A549 (cell line): ENCODE measurements around the gene WNT7B. TPM values are rescaled to one million over a fixed set of nuclear protein-coding genes. Genes with fewer than 3 reads are reported as not detected.

Experiments used
- ATAC-seq, 2 experiments: fragments of 200-7000 bp in 1 of 2; fragments of >200 bp in 1 of 2; cut with Nextera tagmentation in 1 of 2; cut with Tn5 transposase in 1 of 2; 3 replicates each; pipeline versions ENCODE4 v1.8.0 to v1.9.1; 2018 to 2020; ENCODE audit warnings: mild to moderate bottlenecking in 1 of 2, moderate library complexity in 1 of 2
- CTCF ChIA-PET: fragments of 300-600 bp; sonication (Branson Sonifier 250); formaldehyde crosslinking; extraction: SDS; loops from one replicate; lab custom pipeline; 2021; ENCODE audit warnings: antibody characterized with exemption, inconsistent platforms; lab: Yijun Ruan, JAX
- POLR2A ChIA-PET: fragments of 350-600 bp; formaldehyde crosslinking; extraction: SDS; loops from one replicate; lab custom pipeline; 2021; ENCODE audit warnings: antibody characterized with exemption, inconsistent platforms; lab: Yijun Ruan, JAX
- DNase-seq, 2 experiments: peaks; one replicate each; pipeline versions ENCODE4 v3.0.0 to v3.0.0-alpha.2; 2011 to 2016; ENCODE audit warnings: low read depth in 1 of 2, low spot score in 1 of 2
- FAIRE-seq: peaks from 2 replicates; lab custom pipeline; 2011; peaks lifted over from hg19 to GRCh38; lab: Jason Lieb, UNC
- H3K27ac ChIP-seq, 2 experiments: fragments of >200 bp; sonication (Bioruptor Twin); formaldehyde crosslinking; 3 replicates each; pipeline ENCODE4 v1.5.1; 2016 to 2017
- H3K4me1 ChIP-seq: fragments of >200 bp; sonication (Bioruptor Twin); formaldehyde crosslinking; 3 replicates; pipeline ENCODE4 v1.6.1; 2016
- H3K4me2 ChIP-seq: fragments of >200 bp; sonication (Bioruptor Twin); formaldehyde crosslinking; 3 replicates; pipeline ENCODE4 v1.6.1; 2016
- H3K4me3 ChIP-seq: fragments of >200 bp; sonication (Bioruptor Twin); formaldehyde crosslinking; 3 replicates; pipeline ENCODE4 v1.5.1; 2016
- H3K9me3 ChIP-seq: fragments of >200 bp; sonication (Bioruptor Twin); formaldehyde crosslinking; 3 replicates; pipeline ENCODE4 v1.6.1; 2016
- ATOH8 ChIP-seq: fragments of 250-450 bp; sonication (Bioruptor Pico); IDR thresholded peaks from 2 replicates; pipeline ENCODE4 v1.5.0; 2020; ENCODE audit warnings: low read depth, mild to moderate bottlenecking, moderate library complexity
- CBX2 ChIP-seq: fragments of 200-600 bp; sonication (generic); IDR thresholded peaks from 2 replicates; pipeline ENCODE4 v1.6.1; 2016; ENCODE audit warnings: low read depth, mild to moderate bottlenecking, borderline replicate concordance
- CBX8 ChIP-seq: fragments of 200-600 bp; sonication (generic); IDR thresholded peaks from 2 replicates; pipeline ENCODE4 v1.6.1; 2016
- CTCF ChIP-seq: fragments of >200 bp; sonication (Bioruptor Twin); formaldehyde crosslinking; IDR thresholded peaks from 3 replicates; pipeline ENCODE4 v1.5.1; 2016
- EP300 ChIP-seq, 2 experiments: fragments of >200 bp; sonication (Bioruptor Twin); formaldehyde crosslinking; IDR thresholded peaks; 2 replicates in 1 of 2; 3 replicates in 1 of 2; pipeline ENCODE4 v1.6.1; 2016 to 2017
- ESRRA ChIP-seq: fragments of 150-350 bp; IDR thresholded peaks from 2 replicates; pipeline ENCODE4 v1.6.1; 2014; ENCODE audit warnings: mild to moderate bottlenecking, low read length, borderline replicate concordance
- HEYL ChIP-seq: fragments of 250-450 bp; sonication (Bioruptor Pico); IDR thresholded peaks from 2 replicates; pipeline ENCODE4 v1.8.0; 2021; ENCODE audit warnings: mild to moderate bottlenecking, moderate library complexity
- HOXA7 ChIP-seq: fragments of 250-450 bp; sonication (Bioruptor Pico); IDR thresholded peaks from 2 replicates; pipeline ENCODE4 v1.5.0; 2020; ENCODE audit warnings: mild to moderate bottlenecking, moderate library complexity
- HOXB13 ChIP-seq: fragments of 250-450 bp; sonication (Bioruptor Pico); IDR thresholded peaks from 2 replicates; pipeline ENCODE4 v1.5.0; 2020; ENCODE audit warnings: low read depth, mild to moderate bottlenecking, moderate library complexity
- JUN ChIP-seq, 2 experiments: fragments of >200 bp; sonication (Bioruptor Twin); formaldehyde crosslinking; IDR thresholded peaks; 2 replicates in 1 of 2; 3 replicates in 1 of 2; pipeline ENCODE4 v1.6.1; 2016 to 2017
- KDM1A ChIP-seq: fragments of 200-600 bp; sonication (generic); IDR thresholded peaks from 2 replicates; pipeline ENCODE4 v1.6.1; 2016; ENCODE audit warnings: low read depth, mild to moderate bottlenecking
- MAZ ChIP-seq: fragments of 150-350 bp; IDR thresholded peaks from 2 replicates; pipeline ENCODE4 v1.6.1; 2014; ENCODE audit warnings: antibody characterized with exemption, low read depth, low read length, borderline replicate concordance
- MYC ChIP-seq: IDR thresholded peaks from 2 replicates; pipeline ENCODE4 v1.6.1; 2012; ENCODE audit warnings: mild to moderate bottlenecking, inconsistent platforms, low read length, improper control_type of control experiment, borderline replicate concordance
- NR3C1 ChIP-seq: fragments of >200 bp; sonication (Bioruptor Twin); formaldehyde crosslinking; IDR thresholded peaks from 3 replicates; pipeline ENCODE4 v1.6.1; 2017
- POLR2AphosphoS2 ChIP-seq: conservative IDR thresholded peaks from 2 replicates; pipeline ENCODE4 v1.6.1; 2012; ENCODE audit warnings: low read length, improper control_type of control experiment, inconsistent platforms
- RAD21 ChIP-seq, 2 experiments: fragments of >200 bp in 1 of 2; sonication (Bioruptor Twin) in 1 of 2; formaldehyde crosslinking in 1 of 2; IDR thresholded peaks in 1 of 2; conservative IDR thresholded peaks in 1 of 2; 2 replicates in 1 of 2; 3 replicates in 1 of 2; pipeline ENCODE4 v1.6.1; 2012 to 2018; ENCODE audit warnings: inconsistent platforms in 1 of 2
- TFCP2L1 ChIP-seq: fragments of 250-450 bp; sonication (Bioruptor Pico); IDR thresholded peaks from 2 replicates; pipeline ENCODE4 v1.5.0; 2021; ENCODE audit warnings: mild to moderate bottlenecking
- TP53 ChIP-seq: fragments of 250-450 bp; sonication (Bioruptor Pico); IDR thresholded peaks from 2 replicates; pipeline ENCODE4 v1.5.0; 2021; ENCODE audit warnings: mild to moderate bottlenecking, moderate library complexity
- ZSCAN20 ChIP-seq: fragments of 250-450 bp; sonication (Bioruptor Pico); IDR thresholded peaks from 2 replicates; pipeline ENCODE4 v1.8.0; 2022; ENCODE audit warnings: mild to moderate bottlenecking, moderate library complexity
- WGBS: methylation state at CpG from one replicate; pipeline ENCODE4 v1.1.6; 2017; ENCODE audit errors: missing lambda C conversion rate; 5-methylcytosine and 5-hydroxymethylcytosine counted together
- polyA plus RNA-seq, 4 experiments: library from polyadenylated mRNA; depleted of rRNA in 3 of 4; stranded (reverse); fragments of >200 nt; fragmentation: RNase III in 1 of 4; extraction: RNeasy Plus Mini Kit Qiagen cat#74134 plus additional on column Dnase treatment in 1 of 4; gene quantifications; 2 replicates in 3 of 4; 3 replicates in 1 of 4; pipeline ENCODE4 v1.2.3, GENCODE V29; 2011 to 2017
- TF ChIP-seq, protein P1 (sequence below): IDR thresholded peaks from 2 replicates; pipeline ENCODE4 v1.6.1; 2012
- TF ChIP-seq, protein P2 (sequence below): IDR thresholded peaks from 2 replicates; pipeline ENCODE4 v1.6.1; 2012; ENCODE audit warnings: low read depth, borderline replicate concordance

WNT7B gene
- polyA plus RNA-seq, 2 of the 4 experiments (the other 2 are of a cell fraction) = 16.9 to 80.8 TPM

DNA sequence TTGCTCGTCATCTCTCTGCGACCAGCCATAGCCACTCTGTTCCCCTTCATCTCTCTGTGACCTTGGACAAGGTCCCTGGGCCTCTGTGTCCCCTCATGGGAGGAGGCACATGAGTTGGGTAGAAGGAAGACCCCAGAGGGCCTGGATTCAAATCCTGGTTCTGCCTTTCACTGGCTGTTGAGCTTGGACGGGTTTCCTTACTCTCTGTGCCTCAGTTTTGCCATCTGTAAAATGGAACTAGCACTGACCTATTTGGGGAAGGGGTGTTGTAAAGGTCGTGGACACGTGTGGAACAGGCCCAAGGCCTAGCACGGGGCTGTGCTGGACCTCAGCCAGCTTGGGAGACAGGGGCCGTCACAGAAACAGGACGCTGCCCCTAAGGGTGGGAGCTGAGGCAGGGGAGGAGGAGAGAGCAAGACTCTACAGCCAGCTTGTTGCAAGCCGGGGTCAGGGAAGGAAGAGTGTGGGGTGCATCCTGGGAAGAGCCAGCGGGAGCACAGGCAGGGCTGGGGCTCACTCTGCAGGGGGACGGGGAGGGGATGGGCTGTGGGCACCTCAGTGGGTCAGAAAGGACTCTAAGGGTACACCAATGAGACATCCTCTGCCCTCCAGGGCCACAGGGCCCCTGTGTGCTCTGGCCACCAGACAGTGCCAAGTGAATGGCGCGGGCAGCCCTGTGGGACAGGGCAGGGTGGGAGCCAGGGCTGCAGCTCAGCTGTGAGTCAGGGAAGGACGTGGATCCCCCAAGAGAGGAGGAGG is 59.1 kb downstream of the WNT7B start:
- Histone ChIP-seq H3K9me3 (peaks cover 9% of the 10 kb centered on the region; the same call in 1 of the 3 replicates), H3K4me2 (peak overlapping the region; percentile 54; the same call in 2 of the 3 replicates), H3K4me1 (peaks cover 62% of the 10 kb centered on the region), H3K27ac (peak overlapping the region; percentile 86 to 91), H3K4me3 (no peak overlapping the region)
- WGBS = 86% methylated on average over 9 of the region's 14 CpGs
- ATAC-seq = peak in 1 of 2 experiments; percentile 1; a peak in 4 of 6 replicates
- DNase-seq = no peak
- ChIA-PET POLR2A (no interaction called here), CTCF (interaction anchor here (1.0 kb wide), 1 partner anchor 340 kb away, joined by 3 read pairs; no protein-coding TSS in a partner anchor)
- no peak for FAIRE-seq
- TF ChIP-seq HOXB13 (no peak), ATOH8 (0 out of 2 replicates have a peak, but pooled peaks have one; percentile 2)

- Histone ChIP-seq H3K9me3 (peaks cover 9% of the 10 kb centered on the region; the same call in 1 of the 3 replicates), H3K4me3 (no peak overlapping the region), H3K4me2 (no peak overlapping the region), H3K27ac (peak overlapping the region; percentile 86 to 91), H3K4me1 (peaks cover 69% of the 10 kb centered on the region)
- DNase-seq = no peak
- WGBS = 63% methylated on average over 11 of the region's 12 CpGs
- ChIA-PET CTCF (interaction anchor here (1.0 to 1.2 kb wide), 2 partner anchors 53 to 339 kb away, joined by 3 read pairs; no protein-coding TSS in a partner anchor), POLR2A (interaction anchor here (0.6 kb wide), 1 partner anchor 373 kb away, joined by 6 read pairs; no protein-coding TSS in a partner anchor)
- ATAC-seq = no peak
- TF ChIP-seq CBX2 = no peak
- TF ChIP-seq, protein P1, sequence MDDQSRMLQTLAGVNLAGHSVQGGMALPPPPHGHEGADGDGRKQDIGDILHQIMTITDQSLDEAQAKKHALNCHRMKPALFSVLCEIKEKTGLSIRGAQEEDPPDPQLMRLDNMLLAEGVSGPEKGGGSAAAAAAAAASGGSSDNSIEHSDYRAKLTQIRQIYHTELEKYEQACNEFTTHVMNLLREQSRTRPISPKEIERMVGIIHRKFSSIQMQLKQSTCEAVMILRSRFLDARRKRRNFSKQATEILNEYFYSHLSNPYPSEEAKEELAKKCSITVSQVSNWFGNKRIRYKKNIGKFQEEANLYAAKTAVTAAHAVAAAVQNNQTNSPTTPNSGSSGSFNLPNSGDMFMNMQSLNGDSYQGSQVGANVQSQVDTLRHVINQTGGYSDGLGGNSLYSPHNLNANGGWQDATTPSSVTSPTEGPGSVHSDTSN = peak; percentile 31; the same call in 1 of the 2 replicates
- no peak for FAIRE-seq
Measured at GRCh38 chr22:45917146-45917545, 59.8 kb downstream of the WNT7B start.

DNA sequence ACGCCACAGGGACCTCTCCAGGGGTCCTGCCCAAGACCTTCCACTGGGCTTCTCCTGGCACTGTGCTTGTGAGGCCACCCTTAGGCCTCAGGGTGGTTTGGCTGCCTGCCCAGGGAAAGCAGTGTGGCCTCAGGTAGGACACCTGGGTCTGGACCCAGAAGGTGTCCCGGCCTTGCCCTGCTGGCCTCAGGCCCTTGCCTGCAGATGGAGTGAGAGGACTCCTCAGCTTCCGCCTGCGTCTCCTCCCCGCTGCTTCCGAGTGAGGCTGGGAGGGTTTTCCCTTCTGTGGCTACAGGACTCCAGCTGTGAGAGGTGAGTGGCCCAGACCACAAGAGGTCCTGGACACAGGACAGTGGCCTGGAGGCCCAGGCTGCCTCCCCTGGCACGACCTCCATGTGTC is 60.4 kb downstream of the WNT7B start:
- ChIA-PET CTCF (interaction anchor here (1.2 kb wide), 1 partner anchor 53 kb away, joined by 3 read pairs; no protein-coding TSS in a partner anchor), POLR2A (interaction anchor here (0.6 kb wide), 1 partner anchor 374 kb away, joined by 6 read pairs; no protein-coding TSS in a partner anchor)
- TF ChIP-seq, protein P2, sequence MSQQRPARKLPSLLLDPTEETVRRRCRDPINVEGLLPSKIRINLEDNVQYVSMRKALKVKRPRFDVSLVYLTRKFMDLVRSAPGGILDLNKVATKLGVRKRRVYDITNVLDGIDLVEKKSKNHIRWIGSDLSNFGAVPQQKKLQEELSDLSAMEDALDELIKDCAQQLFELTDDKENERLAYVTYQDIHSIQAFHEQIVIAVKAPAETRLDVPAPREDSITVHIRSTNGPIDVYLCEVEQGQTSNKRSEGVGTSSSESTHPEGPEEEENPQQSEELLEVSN = no peak
- peaks cover 73% of the 10 kb centered on the region for H3K4me1 ChIP-seq
- H3K9me3 ChIP-seq = peaks cover 9% of the 10 kb centered on the region; the same call in 1 of the 3 replicates
- no peak overlapping the region for H3K4me2 ChIP-seq
- DNase-seq = peak in 1 of 2 experiments; percentile 48
- WGBS = 73% methylated on average over 6 of the region's 7 CpGs
- no peak for FAIRE-seq
- H3K4me3 ChIP-seq = no peak overlapping the region
- H3K27ac ChIP-seq = peak overlapping the region; percentile 86 to 91; a peak in 5 of 6 replicates
- ATAC-seq = no peak

DNA sequence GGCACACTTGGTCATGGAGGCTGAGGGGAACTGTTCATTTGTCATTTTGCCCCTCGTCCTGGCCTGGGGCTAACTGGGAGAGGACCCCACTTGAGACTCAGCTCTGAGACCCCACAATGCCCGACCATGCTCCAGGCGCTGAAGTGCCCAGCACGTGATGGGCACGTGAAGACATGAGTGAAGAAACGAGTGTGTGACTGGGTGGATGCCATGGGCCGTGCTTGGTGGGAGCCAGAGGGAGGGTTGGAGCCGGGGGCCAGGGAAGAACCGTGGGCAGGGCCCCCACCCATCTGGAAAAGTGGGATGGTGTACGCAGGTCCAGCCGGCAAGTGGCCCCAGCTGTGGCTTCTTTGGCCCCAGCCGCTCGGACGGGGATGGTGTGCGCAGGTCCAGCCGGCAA is 61.1 kb downstream of the WNT7B start:
- peaks cover 9% of the 10 kb centered on the region; the same call in 1 of the 3 replicates for H3K9me3 ChIP-seq
- ATAC-seq = no peak
- 86% methylated on average over 6 of the region's 16 CpGs for WGBS
- no peak overlapping the region for H3K4me3 ChIP-seq
- ChIA-PET POLR2A (no interaction called here), CTCF (no interaction called here)
- H3K4me1 ChIP-seq = peaks cover 73% of the 10 kb centered on the region
- H3K4me2 ChIP-seq = no peak overlapping the region
- no peak for FAIRE-seq
- no peak for DNase-seq
- peak overlapping the region in 1 of 2 experiments; percentile 94; a peak in 2 of 6 replicates for H3K27ac ChIP-seq
- TF ChIP-seq ESRRA = no peak
- TF ChIP-seq MYC = no peak
- no peak for TF ChIP-seq TFCP2L1 (CRISPR knock-in tag)
- TF ChIP-seq POLR2AphosphoS2 = no peak
- TF ChIP-seq EP300 (IDR thresholded peaks at IDR 0.05) = no peak
- no peak for TF ChIP-seq CBX8
- no peak for TF ChIP-seq HEYL
- TF ChIP-seq TP53 (CRISPR knock-in tag) = no peak
- no peak for TF ChIP-seq NR3C1
- no peak for TF ChIP-seq ZSCAN20 (CRISPR knock-in tag)
- TF ChIP-seq RAD21 (conservative IDR thresholded peaks at IDR 0.05 in 1 of 2, IDR thresholded peaks at IDR 0.05 in 1 of 2) = no peak
- TF ChIP-seq ATOH8 = no peak
- no peak for TF ChIP-seq JUN (IDR thresholded peaks at IDR 0.05)
- TF ChIP-seq HOXA7 (CRISPR knock-in tag) = no peak
- TF ChIP-seq MAZ = no peak
- TF ChIP-seq CBX2 = no peak
- TF ChIP-seq KDM1A = no peak
- no peak for TF ChIP-seq CTCF
